ENCODE results near the gene CFAP100. TPM values are rescaled to one million over a fixed set of nuclear protein-coding genes. Genes with fewer than 3 reads are reported as not detected.

The CFAP100 gene
- total and polyA plus RNA-seq, 9 of the 15 experiments (the other 6 are each of a cell fraction or from before 2014, with no cell fraction given), result not detected

DNA sequence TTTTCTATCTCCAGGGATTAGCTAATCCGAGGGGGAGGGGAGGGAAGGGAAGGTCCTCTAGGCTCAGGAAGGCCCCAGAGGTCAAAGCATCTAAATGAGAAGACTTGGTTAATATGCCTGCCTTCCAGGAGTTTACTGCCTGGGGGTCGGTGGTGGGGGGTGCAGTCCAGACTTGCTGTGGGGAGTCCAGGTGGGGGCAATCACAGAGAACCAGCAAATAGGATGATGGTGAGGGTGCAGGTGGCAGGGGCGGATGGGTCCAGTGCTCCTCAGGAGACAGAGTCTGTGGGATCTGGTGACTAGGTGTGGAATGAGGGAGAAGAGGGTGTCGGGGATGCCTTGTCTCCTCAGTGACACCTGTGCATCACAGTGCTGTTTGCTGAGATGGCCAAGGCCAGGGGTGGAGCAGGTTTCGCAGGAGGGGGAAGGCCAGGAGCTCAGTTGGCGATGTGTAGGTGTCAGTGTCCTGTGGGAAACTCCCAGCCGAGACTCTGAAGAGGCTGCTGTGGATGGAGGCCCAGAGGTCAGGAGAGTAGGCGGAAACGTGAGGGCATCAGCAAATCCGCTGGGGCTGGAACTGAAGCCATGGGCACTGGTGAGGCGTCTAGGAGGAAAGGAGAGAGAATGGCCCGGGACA is 8.1 kb downstream of the CFAP100 start:
- intact Hi-C loops (cut with micrococcal nuclease) (no loop called here), in situ Hi-C loops (cut with MboI) (no loop called here)
- H4K20me1 ChIP-seq (replicated peaks; ENCODE audit: control insufficient read depth, insufficient read depth, low read length), result no peaks in the 10 kb centered on the region
- H3K4me2 ChIP-seq (ENCODE audit: insufficient read depth, low read length), result no peak overlapping the region
- 0% methylated on average over 7 of the region's 12 CpGs for WGBS (ENCODE audit: insufficient coverage, low coverage, missing lambda C conversion rate)
- POLR2A ChIA-PET, result no interaction called here
- no peak overlapping the region for H3K4me3 ChIP-seq
- DNase-seq (ENCODE audit: extremely low read depth in 1 of 4, low spot score in 3 of 4), result no peak
- no peak for FAIRE-seq
- CTCF ChIA-PET (ENCODE audit: low intra/inter-chr PET ratio), result no interaction called here
- H3K36me3 ChIP-seq (ENCODE audit: control insufficient read depth, insufficient read depth, low read length), result no peaks in the 10 kb centered on the region
- H3K9me1 ChIP-seq (ENCODE audit: control insufficient read depth, insufficient read depth, low read length), result no peaks in the 10 kb centered on the region
- H3K9me3 ChIP-seq (replicated peaks; ENCODE audit: control insufficient read depth, insufficient read depth, low read depth, low read length), result no peaks in the 10 kb centered on the region
- no peak for TF ChIP-seq MCM2 (IDR thresholded peaks at IDR 0.05; ENCODE audit: low read depth)
- TF ChIP-seq, protein P1, sequence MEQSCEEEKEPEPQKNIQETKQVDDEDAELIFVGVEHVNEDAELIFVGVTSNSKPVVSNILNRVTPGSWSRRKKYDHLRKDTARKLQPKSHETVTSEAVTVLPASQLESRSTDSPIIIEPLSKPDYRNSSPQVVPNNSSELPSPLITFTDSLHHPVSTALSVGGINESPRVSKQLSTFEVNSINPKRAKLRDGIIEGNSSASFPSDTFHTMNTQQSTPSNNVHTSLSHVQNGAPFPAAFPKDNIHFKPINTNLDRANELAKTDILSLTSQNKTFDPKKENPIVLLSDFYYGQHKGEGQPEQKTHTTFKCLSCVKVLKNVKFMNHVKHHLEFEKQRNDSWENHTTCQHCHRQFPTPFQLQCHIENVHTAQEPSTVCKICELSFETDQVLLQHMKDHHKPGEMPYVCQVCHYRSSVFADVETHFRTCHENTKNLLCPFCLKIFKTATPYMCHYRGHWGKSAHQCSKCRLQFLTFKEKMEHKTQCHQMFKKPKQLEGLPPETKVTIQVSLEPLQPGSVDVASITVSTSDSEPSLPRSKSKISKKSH (CRISPR knock-in tag; IDR thresholded peaks at IDR 0.05), result no peak
- no peak for TF ChIP-seq ARID2 (IDR thresholded peaks at IDR 0.05)
- TF ChIP-seq TBL1XR1 (IDR thresholded peaks at IDR 0.05; ENCODE audit: low read length in 2 of 2), result no peak
- TF ChIP-seq, protein P2, sequence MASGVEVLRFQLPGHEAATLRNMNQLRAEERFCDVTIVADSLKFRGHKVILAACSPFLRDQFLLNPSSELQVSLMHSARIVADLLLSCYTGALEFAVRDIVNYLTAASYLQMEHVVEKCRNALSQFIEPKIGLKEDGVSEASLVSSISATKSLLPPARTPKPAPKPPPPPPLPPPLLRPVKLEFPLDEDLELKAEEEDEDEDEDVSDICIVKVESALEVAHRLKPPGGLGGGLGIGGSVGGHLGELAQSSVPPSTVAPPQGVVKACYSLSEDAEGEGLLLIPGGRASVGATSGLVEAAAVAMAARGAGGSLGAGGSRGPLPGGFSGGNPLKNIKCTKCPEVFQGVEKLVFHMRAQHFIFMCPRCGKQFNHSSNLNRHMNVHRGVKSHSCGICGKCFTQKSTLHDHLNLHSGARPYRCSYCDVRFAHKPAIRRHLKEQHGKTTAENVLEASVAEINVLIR (CRISPR knock-in tag; IDR thresholded peaks at IDR 0.05), result no peak
- TF ChIP-seq ZNF507 (tag; conservative IDR thresholded peaks at IDR 0.05), result no peak
- TF ChIP-seq KDM1A (IDR thresholded peaks at IDR 0.05), result no peak
- TF ChIP-seq SMAD1 (IDR thresholded peaks at IDR 0.05; ENCODE audit: low read depth, low read length, partially characterized antibody), result no peak
- no peak for TF ChIP-seq POLR2A (conservative IDR thresholded peaks at IDR 0.05)
- TF ChIP-seq, protein P3, sequence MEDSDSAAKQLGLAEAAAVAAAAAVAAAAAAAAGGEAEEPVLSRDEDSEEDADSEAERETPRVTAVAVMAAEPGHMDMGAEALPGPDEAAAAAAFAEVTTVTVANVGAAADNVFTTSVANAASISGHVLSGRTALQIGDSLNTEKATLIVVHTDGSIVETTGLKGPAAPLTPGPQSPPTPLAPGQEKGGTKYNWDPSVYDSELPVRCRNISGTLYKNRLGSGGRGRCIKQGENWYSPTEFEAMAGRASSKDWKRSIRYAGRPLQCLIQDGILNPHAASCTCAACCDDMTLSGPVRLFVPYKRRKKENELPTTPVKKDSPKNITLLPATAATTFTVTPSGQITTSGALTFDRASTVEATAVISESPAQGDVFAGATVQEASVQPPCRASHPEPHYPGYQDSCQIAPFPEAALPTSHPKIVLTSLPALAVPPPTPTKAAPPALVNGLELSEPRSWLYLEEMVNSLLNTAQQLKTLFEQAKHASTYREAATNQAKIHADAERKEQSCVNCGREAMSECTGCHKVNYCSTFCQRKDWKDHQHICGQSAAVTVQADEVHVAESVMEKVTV (CRISPR knock-in tag; IDR thresholded peaks at IDR 0.05), result no peak
- TF ChIP-seq TAF7 (tag; IDR thresholded peaks at IDR 0.05), result no peak
- TF ChIP-seq, protein P4, sequence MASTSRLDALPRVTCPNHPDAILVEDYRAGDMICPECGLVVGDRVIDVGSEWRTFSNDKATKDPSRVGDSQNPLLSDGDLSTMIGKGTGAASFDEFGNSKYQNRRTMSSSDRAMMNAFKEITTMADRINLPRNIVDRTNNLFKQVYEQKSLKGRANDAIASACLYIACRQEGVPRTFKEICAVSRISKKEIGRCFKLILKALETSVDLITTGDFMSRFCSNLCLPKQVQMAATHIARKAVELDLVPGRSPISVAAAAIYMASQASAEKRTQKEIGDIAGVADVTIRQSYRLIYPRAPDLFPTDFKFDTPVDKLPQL (IDR thresholded peaks at IDR 0.05; ENCODE audit: extremely low read depth, insufficient read length), result no peak
- no peak for TF ChIP-seq KDM5B (IDR thresholded peaks at IDR 0.05; ENCODE audit: insufficient replicate concordance, low read depth, low read length)
- no peak for TF ChIP-seq EZH2 (IDR thresholded peaks at IDR 0.05; ENCODE audit: borderline replicate concordance, low read depth, low read length)
- ATAC-seq, result no peak
- no peak overlapping the region for H3K27ac ChIP-seq (ENCODE audit: extremely low read depth, low read depth, low read length)
- H3K27me3 ChIP-seq (ENCODE audit: control insufficient read depth in 2 of 2, insufficient read depth in 2 of 2, low read length in 2 of 2), result peaks cover 0 to 38% of the 10 kb centered on the region in 2 experiments; a peak in 4 of 5 replicates
- no peak overlapping the region for H3K9ac ChIP-seq (ENCODE audit: insufficient read depth in 1 of 2, low read depth in 2 of 2, low read length in 2 of 2)
- no peak overlapping the region for H2AFZ ChIP-seq (ENCODE audit: low read depth, low read length)
- BruUV-seq (replicated peaks), result no TSS peak
- no peaks in the 10 kb centered on the region for H3K79me2 ChIP-seq (ENCODE audit: control insufficient read depth, insufficient read depth, low read length)
- H3K4me1 ChIP-seq (replicated peaks in 1 of 2; ENCODE audit: control insufficient read depth in 2 of 2, insufficient read depth in 2 of 2, low read length in 2 of 2), result no peaks in the 10 kb centered on the region; a peak in 1 of 5 replicates

Data from K562 (cell line).